Gastrocnemius medialis (tissue), 4 donors: ENCODE measurements around the gene RORC. TPM values are rescaled to one million over a fixed set of nuclear protein-coding genes. Genes with fewer than 3 reads are reported as not detected.
"Not testable (repeated sequence)": the region's sequence is repeated elsewhere in the genome, so short reads cannot be mapped to it uniquely, and the experiment has no call there.

ENCODE experiments used
- ATAC-seq, 2 donors: fragments of 150-250 bp; one replicate each; pipeline ENCODE4 v1.9.1; 2016
- DNase-seq, 2 donors: peaks; one replicate each; pipeline ENCODE4 v3.0.0-alpha.2; 2019
- H3K27ac ChIP-seq, 4 donors: fragments of 200-600 bp; sonication (generic); 1 replicate in 1 of 4; 2 replicates in 3 of 4; pipeline ENCODE4 v1.5.1; 2016 to 2018; ENCODE audit warnings: mild to moderate bottlenecking in 2 of 4, moderate library complexity in 1 of 4
- H3K27me3 ChIP-seq, 3 donors: fragments of 200-600 bp; sonication (generic) in 2 of 3; 1 replicate in 1 of 3; 2 replicates in 2 of 3; pipeline versions ENCODE4 v1.5.1 to v1.6.0; 2016 to 2019; ENCODE audit warnings: mild to moderate bottlenecking in 1 of 3, moderate library complexity in 1 of 3
- H3K36me3 ChIP-seq, 2 donors: fragments of 200-600 bp; sonication (generic) in 1 of 2; one replicate each; pipeline ENCODE4 v1.5.1; 2017 to 2018
- H3K4me1 ChIP-seq, 2 donors: fragments of 200-600 bp; sonication (generic) in 1 of 2; one replicate each; pipeline ENCODE4 v1.5.1; 2016 to 2017; ENCODE audit warnings: mild to moderate bottlenecking in 2 of 2
- H3K4me3 ChIP-seq, 4 donors: fragments of 200-600 bp; sonication (generic) in 3 of 4; 1 replicate in 1 of 4; 2 replicates in 3 of 4; pipeline ENCODE4 v1.5.1; 2016 to 2019; ENCODE audit warnings: mild to moderate bottlenecking in 2 of 4
- H3K9me3 ChIP-seq, 3 donors: fragments of 200-600 bp; sonication (generic) in 2 of 3; 1 replicate in 1 of 3; 2 replicates in 2 of 3; pipeline ENCODE4 v1.5.1; 2016 to 2019
- CTCF ChIP-seq, 5 experiments: fragments of 450-650 bp in 3 of 5; fragments of 200-600 bp in 2 of 5; sonication (generic) in 2 of 5; IDR thresholded peaks in 4 of 5; conservative IDR thresholded peaks in 1 of 5; 1 replicate in 4 of 5; 2 replicates in 1 of 5; pipeline ENCODE4 v1.5.1; 2016 to 2019; ENCODE audit warnings: antibody characterized with exemption in 5 of 5, mild to moderate bottlenecking in 3 of 5, moderate library complexity in 3 of 5
- POLR2A ChIP-seq, 2 donors: fragments of 450-650 bp; IDR thresholded peaks; one replicate each; pipeline ENCODE4 v1.6.1; 2017; ENCODE audit warnings: antibody characterized with exemption in 2 of 2, mild to moderate bottlenecking in 2 of 2, moderate library complexity in 2 of 2
- in situ Hi-C, 4 donors: fragments of 200-750 bp; cut with MboI; loops; one replicate each; pipeline versions ENCODE4 v1.15.0 to v1.8.0; 2017; ENCODE audit warnings: low sequenced_read_pairs in 4 of 4
- intact Hi-C: fragments of 100-400 bp; cut with DNase I; formaldehyde crosslinking; loops from one replicate; pipeline ENCODE4 v1.15.1; 2023; ENCODE audit warnings: low total_unique reads
- total RNA-seq, 4 donors: library from RNA; depleted of rRNA; stranded (reverse); fragments of >200 nt; gene quantifications; one replicate each; pipeline versions ENCODE4 v1.1.0 to v1.2.3, GENCODE V29; 2016

RORC gene
- total RNA-seq, 4 donors from 2014 or later, result 61.3 to 251 (median 163) TPM

- TF ChIP-seq CTCF (IDR thresholded peaks at IDR 0.05 in 4 of 5, conservative IDR thresholded peaks at IDR 0.05 in 1 of 5), result no peak
- no peak for TF ChIP-seq POLR2A (IDR thresholded peaks at IDR 0.05)
- Histone ChIP-seq H3K4me3 (no peak overlapping the region), H3K4me1 (no peaks in the 10 kb centered on the region), H3K36me3 (no peaks in the 10 kb centered on the region), H3K27me3 (peaks cover 0 to 11% (median 0%) of the 10 kb centered on the region in 3 donors), H3K9me3 (no peaks in the 10 kb centered on the region), H3K27ac (no peak overlapping the region)
- intact Hi-C loops (no loop called here), in situ Hi-C loops (no loop called here)
- no peak for ATAC-seq
- DNase-seq, result no peak
Observed at GRCh38 chr1:151855933-151856332, 24.3 kb upstream of the RORC start.

GRCh38 chr1:151855516-151855915 is 23.9 kb upstream of the RORC start:
- H3K36me3 ChIP-seq, DNase-seq, H3K27ac ChIP-seq, H3K4me3 ChIP-seq, H3K9me3 ChIP-seq, intact Hi-C loops, ATAC-seq, H3K4me1 ChIP-seq, in situ Hi-C loops: not testable (repeated sequence)
- H3K27me3 ChIP-seq, result peaks cover 0 to 11% (median 0%) of the 10 kb centered on the region in 3 donors

- intact Hi-C loops, result no loop called here
- peaks cover 0 to 11% (median 0%) of the 10 kb centered on the region in 3 donors for H3K27me3 ChIP-seq
- H3K4me1 ChIP-seq, result no peaks in the 10 kb centered on the region
- no peaks in the 10 kb centered on the region for H3K9me3 ChIP-seq
- no peak overlapping the region for H3K4me3 ChIP-seq
- no peak overlapping the region for H3K27ac ChIP-seq
- DNase-seq (no peak), ATAC-seq (no peak)
- in situ Hi-C loops, result no loop called here
- no peaks in the 10 kb centered on the region for H3K36me3 ChIP-seq
- no peak for TF ChIP-seq POLR2A (IDR thresholded peaks at IDR 0.05)
- TF ChIP-seq CTCF (IDR thresholded peaks at IDR 0.05 in 4 of 5, conservative IDR thresholded peaks at IDR 0.05 in 1 of 5), result no peak
Observed at GRCh38 chr1:151854658-151855057, 23.1 kb upstream of the RORC start.

- no peaks in the 10 kb centered on the region for H3K9me3 ChIP-seq
- H3K4me1 ChIP-seq, result no peaks in the 10 kb centered on the region
- H3K36me3 ChIP-seq, result no peaks in the 10 kb centered on the region
- DNase-seq, result no peak
- in situ Hi-C loops, result no loop called here
- no peak for TF ChIP-seq CTCF (IDR thresholded peaks at IDR 0.05 in 4 of 5, conservative IDR thresholded peaks at IDR 0.05 in 1 of 5)
- no peak for TF ChIP-seq POLR2A (IDR thresholded peaks at IDR 0.05)
- no peak for ATAC-seq
- intact Hi-C loops, result no loop called here
- no peak within 1 kb of the TSS for H3K4me3 ChIP-seq
- H3K27ac ChIP-seq, result no peak within 1 kb of the TSS
- H3K27me3 ChIP-seq, result peaks cover 0 to 11% (median 4%) of the 10 kb centered on the region in 3 donors
Observed at GRCh38 chr1:151853411-151853943, 21.9 kb upstream of the RORC start, which contains the start of gene THEM5. THEM5 (minus strand) TSS chr1:151853712; CDS start chr1:151853565, 147 bp downstream.

- Histone ChIP-seq H3K4me3 (no peak overlapping the region), H3K4me1 (no peaks in the 10 kb centered on the region), H3K9me3 (no peaks in the 10 kb centered on the region), H3K27ac (no peak overlapping the region), H3K36me3 (no peaks in the 10 kb centered on the region), H3K27me3 (peaks cover 0 to 11% (median 4%) of the 10 kb centered on the region in 3 donors)
- ATAC-seq (no peak), DNase-seq (no peak)
- in situ Hi-C loops, result no loop called here
- TF ChIP-seq CTCF (IDR thresholded peaks at IDR 0.05 in 4 of 5, conservative IDR thresholded peaks at IDR 0.05 in 1 of 5), result no peak
- TF ChIP-seq POLR2A (IDR thresholded peaks at IDR 0.05), result no peak
- intact Hi-C loops, result no loop called here
Observed at GRCh38 chr1:151852733-151853132, 21.1 kb upstream of the RORC start.
